Smooth muscle cell (in vitro differentiated cells): ENCODE results near the gene STYXL1. TPM values are rescaled to one million over a fixed set of nuclear protein-coding genes. Genes with fewer than 3 reads are reported as not detected.

Source experiments
- DNase-seq: peaks from one replicate; lab custom pipeline; 2025; ENCODE audit not compliant: unreplicated experiment; lab: John Stamatoyannopoulos, UW
- H2AFZ ChIP-seq: fragments of 200-600 bp; sonication (generic); 2 replicates; pipeline ENCODE4 v1.6.0; 2016; ENCODE audit warnings: antibody characterized with exemption, low read depth, mild to moderate bottlenecking
- H3F3A ChIP-seq: fragments of 200-600 bp; sonication (generic); 2 replicates; pipeline ENCODE4 v1.6.0; 2017; ENCODE audit warnings: antibody characterized with exemption, low read depth
- H3K27ac ChIP-seq: fragments of 200-600 bp; sonication (generic); 2 replicates; pipeline ENCODE4 v1.5.1; 2016; ENCODE audit warnings: low read depth, mild to moderate bottlenecking
- H3K27me3 ChIP-seq: fragments of 200-600 bp; sonication (generic); 2 replicates; pipeline ENCODE4 v1.6.1; 2016; ENCODE audit warnings: low read depth, mild to moderate bottlenecking
- H3K36me3 ChIP-seq: fragments of 200-600 bp; sonication (generic); 2 replicates; pipeline ENCODE4 v1.5.1; 2016; ENCODE audit warnings: low read depth
- H3K4me1 ChIP-seq: fragments of 200-600 bp; sonication (generic); 2 replicates; pipeline ENCODE4 v1.5.1; 2016; ENCODE audit warnings: low read depth
- H3K4me2 ChIP-seq: fragments of 200-600 bp; sonication (generic); 2 replicates; pipeline ENCODE4 v1.6.0; 2016; ENCODE audit warnings: mild to moderate bottlenecking
- H3K4me3 ChIP-seq: fragments of 200-600 bp; sonication (generic); 2 replicates; pipeline ENCODE4 v1.5.1; 2016; ENCODE audit warnings: mild to moderate bottlenecking
- H3K79me2 ChIP-seq: fragments of 200-600 bp; sonication (generic); 2 replicates; pipeline ENCODE4 v1.6.0; 2016; ENCODE audit warnings: low read depth, mild to moderate bottlenecking
- H3K9ac ChIP-seq: fragments of 200-600 bp; sonication (generic); 2 replicates; pipeline ENCODE4 v1.6.0; 2016; ENCODE audit warnings: low read depth
- H3K9me3 ChIP-seq: fragments of 200-600 bp; sonication (generic); replicated peaks from 2 replicates; pipeline ENCODE4 v1.5.1; 2016; ENCODE audit warnings: low read depth
- H4K20me1 ChIP-seq: fragments of 200-600 bp; sonication (generic); 2 replicates; pipeline ENCODE4 v1.6.0; 2016; ENCODE audit warnings: low read depth
- CTCF ChIP-seq: fragments of 200-600 bp; sonication (generic); IDR thresholded peaks from 2 replicates; pipeline ENCODE4 v1.5.1; 2017; ENCODE audit warnings: borderline replicate concordance, mild to moderate bottlenecking, antibody characterized with exemption; ENCODE audit not compliant: insufficient read depth, poor library complexity, severe bottlenecking
- WGBS: methylation state at CpG from one replicate; pipeline ENCODE4 v1.1.7; 2016; ENCODE audit warnings: low lambda C conversion rate; 5-methylcytosine and 5-hydroxymethylcytosine counted together
- polyA plus RNA-seq: library from polyadenylated mRNA; unstranded; fragments of >200 nt; fragmentation: Nextera tagmentation; extraction: Ambion mirVana; gene quantifications from 2 replicates; pipeline ENCODE4 v1.2.1, GENCODE V29; 2016
- total RNA-seq: library from RNA; depleted of rRNA; stranded (reverse); fragments of >200 nt; gene quantifications from 2 replicates; pipeline ENCODE4 v1.2.3, GENCODE V29; 2014

Gene STYXL1
- total and polyA plus RNA-seq, 2 experiments from 2014 or later: 75.6 to 84.0 TPM

- H3K36me3 ChIP-seq: no peaks in the 10 kb centered on the region
- H3K4me1 ChIP-seq: peaks cover 14% of the 10 kb centered on the region
- H3K27me3 ChIP-seq: no peaks in the 10 kb centered on the region
- H3K79me2 ChIP-seq: no peaks in the 10 kb centered on the region
- WGBS: 86% methylated on average over 9 of the region's 9 CpGs
- DNase-seq: no peak
- H2AFZ ChIP-seq: no peak overlapping the region
- TF ChIP-seq CTCF: no peak
- no peaks in the 10 kb centered on the region for H4K20me1 ChIP-seq
- peak overlapping the region; percentile 81 for H3K9ac ChIP-seq
- no peaks in the 10 kb centered on the region for H3F3A ChIP-seq
- H3K9me3 ChIP-seq: no peaks in the 10 kb centered on the region
- no peak overlapping the region for H3K4me3 ChIP-seq
- H3K27ac ChIP-seq: peak overlapping the region; percentile 96
- H3K4me2 ChIP-seq: peak overlapping the region; percentile 32
Measured at GRCh38 chr7:75963381-75963995, 84.3 kb downstream of the STYXL1 start.

GRCh38 chr7:75962607-75963380 lies 85.0 kb downstream of the STYXL1 start:
- WGBS: 49% methylated on average over 18 of the region's 18 CpGs
- H2AFZ ChIP-seq: no peak overlapping the region
- H3F3A ChIP-seq: no peaks in the 10 kb centered on the region
- H3K27ac ChIP-seq: peak overlapping the region; percentile 96
- no peaks in the 10 kb centered on the region for H3K27me3 ChIP-seq
- H3K4me2 ChIP-seq: peak overlapping the region; percentile 32
- TF ChIP-seq CTCF: no peak
- H3K79me2 ChIP-seq: no peaks in the 10 kb centered on the region
- H4K20me1 ChIP-seq: no peaks in the 10 kb centered on the region
- no peak for DNase-seq
- H3K36me3 ChIP-seq: no peaks in the 10 kb centered on the region
- no peaks in the 10 kb centered on the region for H3K9me3 ChIP-seq
- H3K4me1 ChIP-seq: peaks cover 14% of the 10 kb centered on the region
- peak overlapping the region; percentile 81 for H3K9ac ChIP-seq
- no peak overlapping the region for H3K4me3 ChIP-seq

- Histone ChIP-seq H3K79me2 (no peaks in the 10 kb centered on the region), H3K4me1 (peaks cover 14% of the 10 kb centered on the region), H3K4me3 (no peak overlapping the region), H3K36me3 (no peaks in the 10 kb centered on the region), H4K20me1 (no peaks in the 10 kb centered on the region), H3K4me2 (no peak overlapping the region), H3K27ac (no peak overlapping the region), H3K27me3 (no peaks in the 10 kb centered on the region), H3K9me3 (no peaks in the 10 kb centered on the region), H2AFZ (no peak overlapping the region), H3F3A (no peaks in the 10 kb centered on the region), H3K9ac (no peak overlapping the region)
- WGBS: 97% methylated on average over 7 of the region's 7 CpGs
- no peak for TF ChIP-seq CTCF
- no peak for DNase-seq
Measured at GRCh38 chr7:75961218-75961617, 86.6 kb downstream of the STYXL1 start.
